IMR-90 (cell line): ENCODE results near the gene DCHS2.

ENCODE experiments used
- BHLHE40 ChIP-seq: fragments of 150-350 bp; IDR thresholded peaks from 2 replicates; pipeline ENCODE4 v1.6.1; 2016; ENCODE audit warnings: mild to moderate bottlenecking, low read depth, low read length
- CTCF ChIP-seq: conservative IDR thresholded peaks from 2 replicates; pipeline ENCODE4 v1.5.1; 2012; ENCODE audit warnings: mild to moderate bottlenecking, low read depth, low read length, improper control_type of control experiment
- FOS ChIP-seq: fragments of 150-350 bp; IDR thresholded peaks from 2 replicates; pipeline ENCODE4 v1.6.1; 2016; ENCODE audit warnings: low read depth, low read length
- MAFK ChIP-seq: IDR thresholded peaks from 2 replicates; pipeline ENCODE4 v1.6.1; 2012; ENCODE audit warnings: low read depth, low read length, improper control_type of control experiment
- MAZ ChIP-seq: IDR thresholded peaks from 2 replicates; pipeline ENCODE4 v1.6.1; 2012; ENCODE audit warnings: low read depth, mild to moderate bottlenecking, low read length, improper control_type of control experiment, moderate library complexity, borderline replicate concordance
- MXI1 ChIP-seq: IDR thresholded peaks from 2 replicates; pipeline ENCODE4 v1.6.1; 2012; ENCODE audit warnings: low read depth, mild to moderate bottlenecking, low read length, moderate library complexity, borderline replicate concordance
- NFE2L2 ChIP-seq: fragments of 150-350 bp; IDR thresholded peaks from 2 replicates; pipeline ENCODE4 v1.6.1; 2016; ENCODE audit warnings: low read depth, mild to moderate bottlenecking, low read length
- POLR2A ChIP-seq: IDR thresholded peaks from 2 replicates; pipeline ENCODE4 v1.6.1; 2012; ENCODE audit warnings: mild to moderate bottlenecking, low read depth, low read length
- RAD21 ChIP-seq: IDR thresholded peaks from 2 replicates; pipeline ENCODE4 v1.6.1; 2012; ENCODE audit warnings: low read length, improper control_type of control experiment
- RFX5 ChIP-seq: IDR thresholded peaks from 2 replicates; pipeline ENCODE4 v1.8.0; 2012; ENCODE audit warnings: low read depth, mild to moderate bottlenecking, low read length, moderate library complexity
- SMC3 ChIP-seq: fragments of 150-350 bp; IDR thresholded peaks from 2 replicates; pipeline ENCODE4 v1.6.1; 2016; ENCODE audit warnings: low read depth, mild to moderate bottlenecking, antibody characterized with exemption, low read length, moderate library complexity
- TF ChIP-seq, protein P1 (sequence below): fragments of 150-350 bp; IDR thresholded peaks from 2 replicates; pipeline ENCODE4 v1.6.1; 2016; ENCODE audit warnings: low read depth, mild to moderate bottlenecking, low read length, moderate library complexity, borderline replicate concordance
- TF ChIP-seq, protein P2 (sequence below): fragments of 150-350 bp; IDR thresholded peaks from 2 replicates; pipeline ENCODE4 v1.6.1; 2017; ENCODE audit warnings: mild to moderate bottlenecking, antibody characterized with exemption, low read length, low read depth

- TF ChIP-seq CTCF: no peak
- TF ChIP-seq POLR2A: no peak
- no peak for TF ChIP-seq MAFK
- no peak for TF ChIP-seq MXI1
- no peak for TF ChIP-seq SMC3
- TF ChIP-seq NFE2L2: no peak
- TF ChIP-seq RFX5: no peak
- TF ChIP-seq, protein P1, sequence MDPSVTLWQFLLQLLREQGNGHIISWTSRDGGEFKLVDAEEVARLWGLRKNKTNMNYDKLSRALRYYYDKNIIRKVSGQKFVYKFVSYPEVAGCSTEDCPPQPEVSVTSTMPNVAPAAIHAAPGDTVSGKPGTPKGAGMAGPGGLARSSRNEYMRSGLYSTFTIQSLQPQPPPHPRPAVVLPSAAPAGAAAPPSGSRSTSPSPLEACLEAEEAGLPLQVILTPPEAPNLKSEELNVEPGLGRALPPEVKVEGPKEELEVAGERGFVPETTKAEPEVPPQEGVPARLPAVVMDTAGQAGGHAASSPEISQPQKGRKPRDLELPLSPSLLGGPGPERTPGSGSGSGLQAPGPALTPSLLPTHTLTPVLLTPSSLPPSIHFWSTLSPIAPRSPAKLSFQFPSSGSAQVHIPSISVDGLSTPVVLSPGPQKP: no peak
- no peak for TF ChIP-seq RAD21
- no peak for TF ChIP-seq BHLHE40
- TF ChIP-seq MAZ: no peak
- no peak for TF ChIP-seq FOS
- TF ChIP-seq, protein P2, sequence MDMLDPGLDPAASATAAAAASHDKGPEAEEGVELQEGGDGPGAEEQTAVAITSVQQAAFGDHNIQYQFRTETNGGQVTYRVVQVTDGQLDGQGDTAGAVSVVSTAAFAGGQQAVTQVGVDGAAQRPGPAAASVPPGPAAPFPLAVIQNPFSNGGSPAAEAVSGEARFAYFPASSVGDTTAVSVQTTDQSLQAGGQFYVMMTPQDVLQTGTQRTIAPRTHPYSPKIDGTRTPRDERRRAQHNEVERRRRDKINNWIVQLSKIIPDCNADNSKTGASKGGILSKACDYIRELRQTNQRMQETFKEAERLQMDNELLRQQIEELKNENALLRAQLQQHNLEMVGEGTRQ: no peak
These were observed 27.6 kb upstream of the DCHS2 start for GRCh38 chr4:154519214-154519613.
